Hematopoietic multipotent progenitor cell treated with erythropoietin and hydrocortisone succinate and interleukin-3 and kit ligand, for 15 days (in vitro differentiated cells): Measurements from ENCODE around the gene CYP11A1.

Experiments used
- DNase-seq: peaks from one replicate; pipeline ENCODE4 v3.0.0-alpha.2; 2015; ENCODE audit warnings: low spot score

The CYP11A1 gene

GRCh38 chr15:74301583-74302361, 65.7 kb downstream of the CYP11A1 start:
- no peak for DNase-seq

- DNase-seq, result no peak
Observed at GRCh38 chr15:74300057-74300795, 67.2 kb downstream of the CYP11A1 start.

GRCh38 chr15:74297887-74298286, 69.6 kb downstream of the CYP11A1 start:
- no peak for DNase-seq

GRCh38 chr15:74295800-74296199, 71.6 kb downstream of the CYP11A1 start:
- no peak for DNase-seq

- DNase-seq, result no peak
Observed at GRCh38 chr15:74294010-74294409, 73.4 kb downstream of the CYP11A1 start.

- no peak for DNase-seq
Observed at GRCh38 chr15:74293021-74293810, 74.2 kb downstream of the CYP11A1 start.

GRCh38 chr15:74291101-74292071, 76.1 kb downstream of the CYP11A1 start:
- peak; percentile 38 for DNase-seq

- DNase-seq, result no peak
Observed at GRCh38 chr15:74290645-74291044, 76.8 kb downstream of the CYP11A1 start.

- DNase-seq, result no peak
Observed at GRCh38 chr15:74289671-74290070, 77.8 kb downstream of the CYP11A1 start.
